HepG2 (cell line): ENCODE data around the gene STK10. TPM values are rescaled to one million over a fixed set of nuclear protein-coding genes. Genes with fewer than 3 reads are reported as not detected.

ENCODE experiments used
- ATAC-seq: fragments of 200-7000 bp; cut with Tn5 transposase; 3 replicates; pipeline ENCODE4 v1.9.1; 2020; ENCODE audit warnings: mild to moderate bottlenecking, moderate library complexity
- BruUV-seq: library from RNA; stranded (reverse); fragments of 400-500 nt; replicated peaks from 2 replicates; lab custom pipeline; 2021; lab: Mats Ljungman, UMichigan
- CTCF ChIA-PET: fragments of 300-600 bp; formaldehyde crosslinking; extraction: SDS; loops from one replicate; lab custom pipeline; 2021; ENCODE audit warnings: low total read pairs, inconsistent platforms, low intra/inter-chr PET ratio; lab: Yijun Ruan, JAX
- POLR2A ChIA-PET: fragments of 350-600 bp; sonication (Branson Sonifier 250); formaldehyde crosslinking; loops from one replicate; lab custom pipeline; 2020; ENCODE audit warnings: antibody characterized with exemption, inconsistent platforms; lab: Yijun Ruan, JAX
- DNase-seq: peaks from one replicate; pipeline ENCODE4 v3.0.0-alpha.2; 2015; ENCODE audit warnings: low spot score
- FAIRE-seq: peaks from 3 replicates; lab custom pipeline; 2011; peaks lifted over from hg19 to GRCh38; lab: Jason Lieb, UNC
- H2AFZ ChIP-seq: one replicate; pipeline ENCODE4 v1.6.1; 2011; ENCODE audit warnings: low read length, inconsistent platforms
- H3K27ac ChIP-seq: fragments of 300-600 bp; 3 replicates; pipeline ENCODE4 v1.8.0; 2011; ENCODE audit warnings: mixed run types, mild to moderate bottlenecking, mixed read lengths, low read length, inconsistent platforms; ENCODE audit not compliant: insufficient read depth; ENCODE audit errors: extremely low read length
- H3K27me3 ChIP-seq, 2 experiments: fragments of 200-600 bp in 1 of 2; 2 replicates in 1 of 2; 3 replicates in 1 of 2; pipeline versions ENCODE4 v1.6.0 to v1.8.0; 2011; ENCODE audit warnings: low read length in 2 of 2, mild to moderate bottlenecking in 2 of 2, moderate library complexity in 2 of 2, inconsistent platforms in 1 of 2; ENCODE audit not compliant: insufficient read depth in 2 of 2, control insufficient read depth in 1 of 2
- H3K36me3 ChIP-seq, 2 experiments: fragments of 200-600 bp in 1 of 2; replicated peaks in 1 of 2; 2 replicates in 1 of 2; 3 replicates in 1 of 2; pipeline versions ENCODE4 v1.5.1 to v1.8.0; 2011; ENCODE audit warnings: low read length in 2 of 2, inconsistent platforms in 1 of 2; ENCODE audit not compliant: insufficient read depth in 2 of 2, control insufficient read depth in 1 of 2
- H3K4me1 ChIP-seq: 2 replicates; pipeline ENCODE4 v1.5.1; 2012; ENCODE audit warnings: low read length, inconsistent platforms; ENCODE audit not compliant: insufficient read depth
- H3K4me2 ChIP-seq: 2 replicates; pipeline ENCODE4 v1.6.0; 2011; ENCODE audit warnings: low read depth, low read length, inconsistent platforms
- H3K4me3 ChIP-seq, 3 experiments: fragments of 200-600 bp in 1 of 3; sonication (generic), shearing (Covaris generic) in 1 of 3; replicated peaks in 1 of 3; 2 replicates each; pipeline ENCODE4 v1.5.1; 2011 to 2016; ENCODE audit warnings: low read length in 3 of 3, inconsistent platforms in 2 of 3, low read depth in 2 of 3, mild to moderate bottlenecking in 2 of 3, control low read depth in 1 of 3, mixed read lengths in 1 of 3; ENCODE audit not compliant: insufficient read depth in 1 of 3
- H3K79me2 ChIP-seq: one replicate; pipeline ENCODE4 v1.6.1; 2011; ENCODE audit warnings: low read length, inconsistent platforms; ENCODE audit not compliant: insufficient read depth
- H3K9ac ChIP-seq: 2 replicates; pipeline ENCODE4 v1.6.0; 2011; ENCODE audit warnings: mild to moderate bottlenecking, low read depth, low read length, inconsistent platforms; ENCODE audit not compliant: insufficient read depth
- H3K9me3 ChIP-seq: 2 replicates; pipeline ENCODE4 v1.5.1; 2012; ENCODE audit warnings: mild to moderate bottlenecking, low read length
- H4K20me1 ChIP-seq: 2 replicates; pipeline ENCODE4 v1.6.0; 2011; ENCODE audit warnings: inconsistent platforms, mild to moderate bottlenecking, low read length, moderate library complexity; ENCODE audit not compliant: insufficient read depth
- CBX5 ChIP-seq: sonication (generic); formaldehyde crosslinking; IDR thresholded peaks from 2 replicates; pipeline ENCODE4 v1.4.0; 2020; ENCODE audit warnings: missing genetic modification reagents, borderline replicate concordance
- CCDC6 ChIP-seq: sonication (generic); formaldehyde crosslinking; IDR thresholded peaks from 2 replicates; pipeline ENCODE4 v1.8.1; 2022; ENCODE audit warnings: mild to moderate bottlenecking, missing genetic modification reagents, moderate library complexity
- JUND ChIP-seq: sonication (generic); formaldehyde crosslinking; IDR thresholded peaks from 2 replicates; pipeline ENCODE4 v1.8.0; 2022; ENCODE audit warnings: mild to moderate bottlenecking, missing genetic modification reagents
- MAF1 ChIP-seq: sonication (generic); formaldehyde crosslinking; IDR thresholded peaks from 2 replicates; pipeline ENCODE4 v1.5.0; 2020; ENCODE audit warnings: missing genetic modification reagents, borderline replicate concordance
- SPEN ChIP-seq: sonication (generic); formaldehyde crosslinking; IDR thresholded peaks from 2 replicates; pipeline ENCODE4 v1.5.1; 2020; ENCODE audit warnings: low read depth, mild to moderate bottlenecking, missing genetic modification reagents
- ZNF7 ChIP-seq: IDR thresholded peaks from 2 replicates; pipeline ENCODE4 v1.6.1; 2016; ENCODE audit warnings: missing biosample characterization, missing genetic modification reagents
- WGBS: methylation state at CpG from one replicate; pipeline ENCODE4 v1.1.6; 2017; ENCODE audit warnings: low lambda C conversion rate; 5-methylcytosine and 5-hydroxymethylcytosine counted together
- in situ Hi-C: cut with HindIII; loops from 2 replicates; pipeline ENCODE4 v1.10.0; 2017; ENCODE audit warnings: low pct_unique_long_range_greater_than_20kb; ENCODE audit not compliant: extremely low pct_ligation_motif_present
- intact Hi-C: fragments of 100-400 bp; cut with micrococcal nuclease; formaldehyde crosslinking; loops from one replicate; pipeline ENCODE4 v1.10.0; 2022; ENCODE audit not compliant: unreplicated experiment
- polyA plus RNA-seq, 8 experiments: library from polyadenylated mRNA; depleted of rRNA in 3 of 8; stranded (reverse) in 7 of 8; unstranded in 1 of 8; fragments of >200 nt; fragmentation: Illumina TruSeq in 4 of 8; extraction: Trizol in 4 of 8; gene quantifications; 2 replicates each; pipeline versions ENCODE4 v1.2.1 to v1.2.3, GENCODE V29; 2011 to 2016; ENCODE audit warnings: low read depth in 4 of 8, missing spikeins in 1 of 8, mixed read lengths in 1 of 8; ENCODE audit not compliant: insufficient read depth in 1 of 8
- total RNA-seq, 5 experiments: library from RNA; depleted of rRNA; stranded (reverse); fragments of >200 nt; fragmentation: Illumina TruSeq; extraction: Trizol; gene quantifications; 2 replicates each; pipeline ENCODE4 v1.2.3, GENCODE V29; 2016; ENCODE audit warnings: low read depth in 1 of 5
- TF ChIP-seq, protein P1 (sequence below): sonication (generic); formaldehyde crosslinking; IDR thresholded peaks from 2 replicates; pipeline ENCODE4 v1.4.0; 2020; ENCODE audit warnings: missing genetic modification reagents, borderline replicate concordance
- TF ChIP-seq, protein P2 (sequence below): sonication (generic); formaldehyde crosslinking; IDR thresholded peaks from 2 replicates; pipeline ENCODE4 v1.5.0; 2020; ENCODE audit warnings: mild to moderate bottlenecking, missing genetic modification reagents
- TF ChIP-seq, protein P3 (sequence below): IDR thresholded peaks from 2 replicates; pipeline ENCODE4 v1.6.1; 2016; ENCODE audit warnings: low read depth, control low read depth
- TF ChIP-seq, protein P4 (sequence below): sonication (generic); formaldehyde crosslinking; IDR thresholded peaks from 2 replicates; pipeline ENCODE4 v1.4.0; 2020; ENCODE audit warnings: mild to moderate bottlenecking, missing genetic modification reagents

Gene STK10
- total and polyA plus RNA-seq, 2 of the 13 experiments (the other 11 are each of a cell fraction or from before 2014, with no cell fraction given), result 7.0 to 7.2 TPM

DNA sequence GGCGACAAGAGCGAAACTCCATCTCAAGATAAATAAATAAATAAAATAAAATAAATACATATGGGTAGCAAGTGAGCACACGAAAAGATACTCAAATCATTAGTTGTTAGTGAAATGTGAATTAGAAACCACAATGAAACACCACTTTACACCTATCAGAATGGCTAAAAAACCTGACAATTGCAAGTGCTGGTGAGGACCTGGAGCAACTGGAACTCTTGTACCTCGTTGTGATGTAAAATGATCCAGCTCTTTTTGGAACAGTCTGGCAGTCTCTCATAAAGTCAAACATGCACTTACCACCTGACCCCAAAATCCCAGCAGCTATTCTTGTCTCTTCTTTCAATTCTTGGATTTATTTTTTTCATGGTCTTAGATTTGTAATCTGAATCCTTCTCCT lies 112.4 kb downstream of the STK10 start:
- 98% methylated on average over 4 of the region's 4 CpGs for WGBS
- FAIRE-seq (no peak), ATAC-seq (no peak), DNase-seq (no peak)
- Histone ChIP-seq H2AFZ (no peak overlapping the region), H3K4me1 (no peaks in the 10 kb centered on the region), H3K36me3 (no peaks in the 10 kb centered on the region), H3K27ac (no peak overlapping the region), H3K4me3 (no peak overlapping the region), H3K4me2 (no peak overlapping the region), H3K9ac (no peak overlapping the region), H3K9me3 (no peaks in the 10 kb centered on the region), H3K79me2 (no peaks in the 10 kb centered on the region), H4K20me1 (no peaks in the 10 kb centered on the region), H3K27me3 (no peaks in the 10 kb centered on the region)
- CTCF ChIA-PET, result no interaction called here
- POLR2A ChIA-PET, result no interaction called here
- in situ Hi-C loops, result no loop called here
- intact Hi-C loops, result no loop called here
- peak; percentile 98 for TF ChIP-seq ZNF7 (CRISPR knock-in tag)
- TF ChIP-seq, protein P1, sequence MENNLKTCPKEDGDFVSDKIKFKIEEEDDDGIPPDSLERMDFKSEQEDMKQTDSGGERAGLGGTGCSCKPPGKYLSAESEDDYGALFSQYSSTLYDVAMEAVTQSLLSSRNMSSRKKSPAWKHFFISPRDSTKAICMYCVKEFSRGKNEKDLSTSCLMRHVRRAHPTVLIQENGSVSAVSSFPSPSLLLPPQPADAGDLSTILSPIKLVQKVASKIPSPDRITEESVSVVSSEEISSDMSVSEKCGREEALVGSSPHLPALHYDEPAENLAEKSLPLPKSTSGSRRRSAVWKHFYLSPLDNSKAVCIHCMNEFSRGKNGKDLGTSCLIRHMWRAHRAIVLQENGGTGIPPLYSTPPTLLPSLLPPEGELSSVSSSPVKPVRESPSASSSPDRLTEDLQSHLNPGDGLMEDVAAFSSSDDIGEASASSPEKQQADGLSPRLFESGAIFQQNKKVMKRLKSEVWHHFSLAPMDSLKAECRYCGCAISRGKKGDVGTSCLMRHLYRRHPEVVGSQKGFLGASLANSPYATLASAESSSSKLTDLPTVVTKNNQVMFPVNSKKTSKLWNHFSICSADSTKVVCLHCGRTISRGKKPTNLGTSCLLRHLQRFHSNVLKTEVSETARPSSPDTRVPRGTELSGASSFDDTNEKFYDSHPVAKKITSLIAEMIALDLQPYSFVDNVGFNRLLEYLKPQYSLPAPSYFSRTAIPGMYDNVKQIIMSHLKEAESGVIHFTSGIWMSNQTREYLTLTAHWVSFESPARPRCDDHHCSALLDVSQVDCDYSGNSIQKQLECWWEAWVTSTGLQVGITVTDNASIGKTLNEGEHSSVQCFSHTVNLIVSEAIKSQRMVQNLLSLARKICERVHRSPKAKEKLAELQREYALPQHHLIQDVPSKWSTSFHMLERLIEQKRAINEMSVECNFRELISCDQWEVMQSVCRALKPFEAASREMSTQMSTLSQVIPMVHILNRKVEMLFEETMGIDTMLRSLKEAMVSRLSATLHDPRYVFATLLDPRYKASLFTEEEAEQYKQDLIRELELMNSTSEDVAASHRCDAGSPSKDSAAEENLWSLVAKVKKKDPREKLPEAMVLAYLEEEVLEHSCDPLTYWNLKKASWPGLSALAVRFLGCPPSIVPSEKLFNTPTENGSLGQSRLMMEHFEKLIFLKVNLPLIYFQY (CRISPR knock-in tag), result no peak
- BruUV-seq, result no TSS peak

DNA sequence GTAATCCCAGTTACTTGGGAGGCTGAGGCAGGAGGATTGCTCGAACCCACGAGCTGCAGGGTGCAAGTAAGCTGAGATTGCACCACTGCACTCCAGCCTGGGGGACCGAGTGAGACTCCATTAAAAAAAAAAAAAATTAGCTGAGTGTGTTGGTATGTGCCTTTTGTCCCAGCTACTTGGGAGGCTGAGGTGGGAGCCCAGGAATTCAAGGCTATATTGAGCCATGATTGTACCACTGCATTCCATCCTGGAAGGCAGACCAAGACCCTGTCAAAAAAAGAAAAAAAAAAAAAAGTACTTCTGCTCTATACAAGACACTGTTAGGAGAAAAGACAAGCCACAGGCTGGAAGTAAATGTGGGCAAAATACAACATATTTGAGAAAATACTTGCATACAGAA lies 113.1 kb downstream of the STK10 start:
- no peak overlapping the region for H3K4me2 ChIP-seq
- no TSS peak for BruUV-seq
- H3K4me3 ChIP-seq, result no peak overlapping the region
- ATAC-seq (no peak), DNase-seq (no peak), FAIRE-seq (no peak)
- in situ Hi-C loops (no loop called here), intact Hi-C loops (no loop called here)
- CTCF ChIA-PET, result no interaction called here
- no peak overlapping the region for H2AFZ ChIP-seq
- H4K20me1 ChIP-seq, result no peaks in the 10 kb centered on the region
- H3K9ac ChIP-seq, result no peak overlapping the region
- H3K36me3 ChIP-seq, result no peaks in the 10 kb centered on the region
- POLR2A ChIA-PET, result no interaction called here
- WGBS, result 81% methylated on average over 3 of the region's 3 CpGs
- no peaks in the 10 kb centered on the region for H3K27me3 ChIP-seq
- H3K79me2 ChIP-seq, result no peaks in the 10 kb centered on the region
- H3K27ac ChIP-seq, result no peak overlapping the region
- no peaks in the 10 kb centered on the region for H3K9me3 ChIP-seq
- no peaks in the 10 kb centered on the region for H3K4me1 ChIP-seq
- TF ChIP-seq, protein P2, sequence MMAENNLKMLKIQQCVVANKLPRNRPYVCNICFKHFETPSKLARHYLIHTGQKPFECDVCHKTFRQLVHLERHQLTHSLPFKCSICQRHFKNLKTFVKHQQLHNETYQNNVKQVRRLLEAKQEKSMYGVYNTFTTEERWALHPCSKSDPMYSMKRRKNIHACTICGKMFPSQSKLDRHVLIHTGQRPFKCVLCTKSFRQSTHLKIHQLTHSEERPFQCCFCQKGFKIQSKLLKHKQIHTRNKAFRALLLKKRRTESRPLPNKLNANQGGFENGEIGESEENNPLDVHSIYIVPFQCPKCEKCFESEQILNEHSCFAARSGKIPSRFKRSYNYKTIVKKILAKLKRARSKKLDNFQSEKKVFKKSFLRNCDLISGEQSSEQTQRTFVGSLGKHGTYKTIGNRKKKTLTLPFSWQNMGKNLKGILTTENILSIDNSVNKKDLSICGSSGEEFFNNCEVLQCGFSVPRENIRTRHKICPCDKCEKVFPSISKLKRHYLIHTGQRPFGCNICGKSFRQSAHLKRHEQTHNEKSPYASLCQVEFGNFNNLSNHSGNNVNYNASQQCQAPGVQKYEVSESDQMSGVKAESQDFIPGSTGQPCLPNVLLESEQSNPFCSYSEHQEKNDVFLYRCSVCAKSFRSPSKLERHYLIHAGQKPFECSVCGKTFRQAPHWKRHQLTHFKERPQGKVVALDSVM (CRISPR knock-in tag), result no peak
- TF ChIP-seq, protein P3, sequence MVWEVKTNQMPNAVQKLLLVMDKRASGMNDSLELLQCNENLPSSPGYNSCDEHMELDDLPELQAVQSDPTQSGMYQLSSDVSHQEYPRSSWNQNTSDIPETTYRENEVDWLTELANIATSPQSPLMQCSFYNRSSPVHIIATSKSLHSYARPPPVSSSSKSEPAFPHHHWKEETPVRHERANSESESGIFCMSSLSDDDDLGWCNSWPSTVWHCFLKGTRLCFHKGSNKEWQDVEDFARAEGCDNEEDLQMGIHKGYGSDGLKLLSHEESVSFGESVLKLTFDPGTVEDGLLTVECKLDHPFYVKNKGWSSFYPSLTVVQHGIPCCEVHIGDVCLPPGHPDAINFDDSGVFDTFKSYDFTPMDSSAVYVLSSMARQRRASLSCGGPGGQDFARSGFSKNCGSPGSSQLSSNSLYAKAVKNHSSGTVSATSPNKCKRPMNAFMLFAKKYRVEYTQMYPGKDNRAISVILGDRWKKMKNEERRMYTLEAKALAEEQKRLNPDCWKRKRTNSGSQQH (CRISPR knock-in tag), result no peak
- no peak for TF ChIP-seq MAF1 (CRISPR knock-in tag)
- no peak for TF ChIP-seq CCDC6 (CRISPR knock-in tag)
- TF ChIP-seq CBX5 (CRISPR knock-in tag), result no peak
- TF ChIP-seq, protein P4, sequence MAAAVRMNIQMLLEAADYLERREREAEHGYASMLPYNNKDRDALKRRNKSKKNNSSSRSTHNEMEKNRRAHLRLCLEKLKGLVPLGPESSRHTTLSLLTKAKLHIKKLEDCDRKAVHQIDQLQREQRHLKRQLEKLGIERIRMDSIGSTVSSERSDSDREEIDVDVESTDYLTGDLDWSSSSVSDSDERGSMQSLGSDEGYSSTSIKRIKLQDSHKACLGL, result no peak
- no peak for TF ChIP-seq SPEN
- no peak for TF ChIP-seq JUND (CRISPR knock-in tag)
